Activated CD4-positive, alpha-beta memory T cell treated with anti-CD3 and anti-CD28 coated beads for 36 hours (primary cell): Measurements from ENCODE around the gene CDCP1. TPM values are rescaled to one million over a fixed set of nuclear protein-coding genes. Genes with fewer than 3 reads are reported as not detected.

Experiments used
- CTCF ChIA-PET: fragments of 350-600 bp; sonication (Branson Sonifier 250); formaldehyde crosslinking; loops from one replicate; lab custom pipeline; 2021; ENCODE audit warnings: antibody characterized with exemption, inconsistent platforms; lab: Charles Lee
- POLR2A ChIA-PET: fragments of 350-600 bp; sonication (Branson Sonifier 250); formaldehyde crosslinking; loops from one replicate; lab custom pipeline; 2021; ENCODE audit warnings: antibody characterized with exemption; lab: Charles Lee
- DNase-seq: peaks from one replicate; pipeline ENCODE4 v3.0.0-alpha.2; 2020
- H3K27ac Mint-ChIP-seq: one replicate; pipeline ENCODE4 v1.8.0; 2021; ENCODE audit warnings: mixed read lengths
- H3K27me3 Mint-ChIP-seq: one replicate; pipeline ENCODE4 v1.8.0; 2021; ENCODE audit warnings: mixed read lengths
- H3K36me3 Mint-ChIP-seq: one replicate; pipeline ENCODE4 v1.8.0; 2021; ENCODE audit warnings: mixed read lengths
- H3K4me1 Mint-ChIP-seq: one replicate; pipeline ENCODE4 v1.8.0; 2021; ENCODE audit warnings: low read depth, mixed read lengths
- H3K4me3 Mint-ChIP-seq: one replicate; pipeline ENCODE4 v1.8.0; 2021; ENCODE audit warnings: mild to moderate bottlenecking, mixed read lengths
- H3K9me3 Mint-ChIP-seq: one replicate; pipeline ENCODE4 v1.8.0; 2021; ENCODE audit warnings: mixed read lengths
- intact Hi-C: fragments of 100-400 bp; cut with micrococcal nuclease; formaldehyde crosslinking; loops from one replicate; pipeline ENCODE4 v1.15.1; 2023
- total RNA-seq, 2 experiments: library from RNA; stranded (reverse); gene quantifications; one replicate each; pipeline ENCODE4 v1.2.3, GENCODE V29; 2021

The CDCP1 gene
- total RNA-seq, 2 experiments from 2014 or later, result 0.48 to 0.53 TPM

- peaks cover 45% of the 10 kb centered on the region for H3K4me1 Mint-ChIP-seq
- ChIA-PET CTCF (interaction anchor here (1.0 kb wide), 2 partner anchors 106 to 556 kb away, joined by 4 to 5 read pairs; no protein-coding TSS in a partner anchor), POLR2A (no interaction called here)
- H3K36me3 Mint-ChIP-seq, result no peaks in the 10 kb centered on the region
- no peak overlapping the region for H3K4me3 Mint-ChIP-seq
- no peak for DNase-seq
- intact Hi-C loops, result loop anchor here (2.0 kb wide), 2 partner anchors 63 to 105 kb away; no protein-coding TSS in a partner anchor
- no peak overlapping the region for H3K27ac Mint-ChIP-seq
- no peaks in the 10 kb centered on the region for H3K9me3 Mint-ChIP-seq
- H3K27me3 Mint-ChIP-seq, result peaks cover 25% of the 10 kb centered on the region
Measured at GRCh38 chr3:45103753-45104714, 42.1 kb downstream of the CDCP1 start.

- intact Hi-C loops, result no loop called here
- ChIA-PET POLR2A (no interaction called here), CTCF (interaction anchor here (1.0 kb wide), 1 partner anchor 107 kb away, joined by 5 read pairs; no protein-coding TSS in a partner anchor)
- DNase-seq, result no peak
- H3K36me3 Mint-ChIP-seq, result no peaks in the 10 kb centered on the region
- no peak overlapping the region for H3K27ac Mint-ChIP-seq
- no peak overlapping the region for H3K4me3 Mint-ChIP-seq
- H3K27me3 Mint-ChIP-seq, result peaks cover 27% of the 10 kb centered on the region
- no peaks in the 10 kb centered on the region for H3K9me3 Mint-ChIP-seq
- H3K4me1 Mint-ChIP-seq, result peaks cover 42% of the 10 kb centered on the region
Measured at GRCh38 chr3:45103334-45103733, 42.8 kb downstream of the CDCP1 start.

GRCh38 chr3:45100981-45101407 lies 45.2 kb downstream of the CDCP1 start:
- intact Hi-C loops, result no loop called here
- POLR2A ChIA-PET, result no interaction called here
- Mint-ChIP-seq H3K36me3 (no peaks in the 10 kb centered on the region), H3K4me1 (peaks cover 24% of the 10 kb centered on the region), H3K27ac (no peak overlapping the region), H3K27me3 (peaks cover 29% of the 10 kb centered on the region), H3K9me3 (no peaks in the 10 kb centered on the region), H3K4me3 (no peak overlapping the region)
- DNase-seq, result no peak
- CTCF ChIA-PET, result interaction anchor here (0.6 kb wide), 1 partner anchor 439 kb away, joined by 4 read pairs; no protein-coding TSS in a partner anchor

GRCh38 chr3:45098310-45098709 lies 47.9 kb downstream of the CDCP1 start:
- DNase-seq, result no peak
- Mint-ChIP-seq H3K4me1 (peaks cover 6% of the 10 kb centered on the region), H3K4me3 (no peak overlapping the region), H3K27ac (no peak overlapping the region), H3K36me3 (no peaks in the 10 kb centered on the region), H3K9me3 (no peaks in the 10 kb centered on the region), H3K27me3 (peaks cover 31% of the 10 kb centered on the region)
- POLR2A ChIA-PET, result interaction anchor here (1.2 kb wide), 1 partner anchor 15 kb away, joined by 3 read pairs; no protein-coding TSS in a partner anchor
- CTCF ChIA-PET, result no interaction called here
- intact Hi-C loops, result no loop called here

- Mint-ChIP-seq H3K4me1 (peaks cover 3% of the 10 kb centered on the region), H3K9me3 (no peaks in the 10 kb centered on the region), H3K36me3 (no peaks in the 10 kb centered on the region), H3K27ac (no peak overlapping the region), H3K4me3 (no peak overlapping the region), H3K27me3 (peaks cover 31% of the 10 kb centered on the region)
- DNase-seq, result no peak
- intact Hi-C loops, result no loop called here
- POLR2A ChIA-PET, result interaction anchor here (1.2 kb wide), 1 partner anchor 16 kb away, joined by 3 read pairs; no protein-coding TSS in a partner anchor
- CTCF ChIA-PET, result interaction anchor here (1.0 to 1.2 kb wide), 3 partner anchors 57 to 113 kb away, joined by 3 read pairs; no protein-coding TSS in a partner anchor
Measured at GRCh38 chr3:45097296-45097883, 48.8 kb downstream of the CDCP1 start.

- Mint-ChIP-seq H3K4me1 (peaks cover 3% of the 10 kb centered on the region), H3K36me3 (no peaks in the 10 kb centered on the region), H3K9me3 (no peaks in the 10 kb centered on the region), H3K27ac (no peak overlapping the region), H3K27me3 (peaks cover 29% of the 10 kb centered on the region), H3K4me3 (no peak overlapping the region)
- ChIA-PET CTCF (interaction anchor here (1.0 to 1.2 kb wide), 2 partner anchors 55 to 60 kb away, joined by 3 read pairs; no protein-coding TSS in a partner anchor), POLR2A (no interaction called here)
- no peak for DNase-seq
- intact Hi-C loops, result no loop called here
Measured at GRCh38 chr3:45095916-45096526, 50.2 kb downstream of the CDCP1 start.

GRCh38 chr3:45093176-45093575 lies 53.0 kb downstream of the CDCP1 start:
- peaks cover 12% of the 10 kb centered on the region for H3K27me3 Mint-ChIP-seq
- CTCF ChIA-PET, result interaction anchor here (1.1 to 2.8 kb wide), 2 partner anchors 52 to 118 kb away, joined by 5 to 8 read pairs; no protein-coding TSS in a partner anchor
- no peak overlapping the region for H3K27ac Mint-ChIP-seq
- H3K9me3 Mint-ChIP-seq, result peaks cover 5% of the 10 kb centered on the region
- DNase-seq, result no peak
- peaks cover 5% of the 10 kb centered on the region for H3K4me1 Mint-ChIP-seq
- H3K36me3 Mint-ChIP-seq, result peaks cover 1% of the 10 kb centered on the region
- intact Hi-C loops, result no loop called here
- no peak overlapping the region for H3K4me3 Mint-ChIP-seq
- POLR2A ChIA-PET, result no interaction called here

- Mint-ChIP-seq H3K4me3 (no peak overlapping the region), H3K9me3 (peaks cover 5% of the 10 kb centered on the region), H3K4me1 (peaks cover 5% of the 10 kb centered on the region), H3K27me3 (peaks cover 10% of the 10 kb centered on the region), H3K27ac (no peak overlapping the region), H3K36me3 (peaks cover 1% of the 10 kb centered on the region)
- intact Hi-C loops, result no loop called here
- ChIA-PET CTCF (interaction anchor here (0.6 to 2.8 kb wide), 2 partner anchors 118 to 770 kb away, joined by 3 to 8 read pairs; no protein-coding TSS in a partner anchor), POLR2A (no interaction called here)
- DNase-seq, result no peak
Measured at GRCh38 chr3:45092132-45093031, 53.8 kb downstream of the CDCP1 start.

- no peak overlapping the region for H3K27ac Mint-ChIP-seq
- intact Hi-C loops, result no loop called here
- H3K4me3 Mint-ChIP-seq, result no peak overlapping the region
- peaks cover 5% of the 10 kb centered on the region for H3K4me1 Mint-ChIP-seq
- H3K9me3 Mint-ChIP-seq, result peaks cover 5% of the 10 kb centered on the region
- ChIA-PET CTCF (interaction anchor here (1.2 kb wide), 1 partner anchor 50 kb away, joined by 3 read pairs; no protein-coding TSS in a partner anchor), POLR2A (no interaction called here)
- H3K36me3 Mint-ChIP-seq, result peaks cover 1% of the 10 kb centered on the region
- DNase-seq, result no peak
- peaks cover 8% of the 10 kb centered on the region for H3K27me3 Mint-ChIP-seq
Measured at GRCh38 chr3:45090855-45091254, 55.3 kb downstream of the CDCP1 start.

GRCh38 chr3:45088543-45089358 lies 57.4 kb downstream of the CDCP1 start:
- DNase-seq, result no peak
- Mint-ChIP-seq H3K4me1 (peaks cover 2% of the 10 kb centered on the region), H3K4me3 (no peak overlapping the region), H3K27ac (no peak overlapping the region), H3K9me3 (peaks cover 5% of the 10 kb centered on the region), H3K36me3 (peaks cover 1% of the 10 kb centered on the region), H3K27me3 (peaks cover 4% of the 10 kb centered on the region)
- POLR2A ChIA-PET, result no interaction called here
- intact Hi-C loops, result no loop called here
- CTCF ChIA-PET, result no interaction called here
